ENCODE results near the gene PRXL2A.
"Not testable (repeated sequence)": the region's sequence is repeated elsewhere in the genome, so short reads cannot be mapped to it uniquely, and the experiment has no call there.

Gene PRXL2A

DNA sequence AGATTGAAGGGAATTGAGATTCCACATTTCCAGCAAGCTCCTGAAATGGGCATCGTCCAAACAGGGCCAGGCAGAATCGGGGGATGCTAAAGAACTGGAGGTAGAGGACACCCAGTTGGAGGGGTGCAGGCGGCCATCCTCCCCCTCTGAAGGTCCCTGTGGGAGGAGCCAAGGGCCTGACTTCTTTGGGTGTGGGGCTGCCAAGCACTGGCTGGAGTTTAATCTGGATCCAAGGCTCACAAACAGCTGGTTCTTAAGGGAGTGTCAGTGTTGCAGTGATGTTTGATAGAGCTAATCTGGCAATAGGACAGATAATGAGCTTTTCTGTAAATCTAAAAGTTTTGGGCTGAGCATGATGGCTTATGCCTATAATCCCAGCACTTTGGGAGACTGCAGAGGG is 66.6 kb downstream of the PRXL2A start:
- DNase-seq (ENCODE audit: low spot score): no peak

DNA sequence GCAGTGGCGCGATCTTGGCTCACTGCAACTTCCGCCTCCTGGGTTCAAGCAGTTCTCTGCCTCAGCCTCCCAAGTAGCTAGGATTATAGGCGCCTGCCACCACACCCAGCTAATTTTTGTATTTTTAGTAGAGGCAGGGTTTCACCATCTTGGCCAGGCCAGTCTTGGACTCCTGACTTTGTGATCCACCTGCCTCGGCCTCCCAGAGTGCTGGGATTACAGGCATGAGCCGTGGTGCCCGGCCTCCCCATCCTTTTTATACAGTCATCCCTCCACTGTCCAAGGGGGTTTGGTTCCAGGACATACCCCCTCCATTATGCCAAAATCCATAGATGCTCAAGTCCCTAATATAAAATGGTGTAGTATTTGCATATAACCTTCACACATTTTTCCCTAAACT is 67.3 kb downstream of the PRXL2A start:
- DNase-seq (ENCODE audit: low spot score): not testable (repeated sequence)

DNA sequence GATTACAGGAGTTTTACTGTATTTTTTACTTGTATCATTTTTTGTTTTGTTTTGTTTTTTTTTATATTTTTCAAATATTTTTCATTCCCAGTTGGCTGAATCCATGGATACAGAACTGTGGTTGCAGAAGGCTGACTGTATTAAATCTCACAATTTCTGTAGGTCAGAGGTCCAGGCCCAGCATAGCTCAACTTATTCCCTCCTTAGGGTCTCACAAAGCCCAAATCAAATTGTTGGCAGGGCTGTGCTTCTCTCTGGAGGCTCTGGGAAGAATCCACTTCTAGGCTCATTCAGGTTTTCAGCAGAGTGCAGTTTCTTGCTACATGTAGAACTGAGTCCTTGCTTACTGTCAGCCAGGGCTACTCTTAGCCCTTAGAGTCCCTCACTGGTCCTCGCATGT is 68.3 kb downstream of the PRXL2A start:
- DNase-seq (ENCODE audit: low spot score): no peak

DNA sequence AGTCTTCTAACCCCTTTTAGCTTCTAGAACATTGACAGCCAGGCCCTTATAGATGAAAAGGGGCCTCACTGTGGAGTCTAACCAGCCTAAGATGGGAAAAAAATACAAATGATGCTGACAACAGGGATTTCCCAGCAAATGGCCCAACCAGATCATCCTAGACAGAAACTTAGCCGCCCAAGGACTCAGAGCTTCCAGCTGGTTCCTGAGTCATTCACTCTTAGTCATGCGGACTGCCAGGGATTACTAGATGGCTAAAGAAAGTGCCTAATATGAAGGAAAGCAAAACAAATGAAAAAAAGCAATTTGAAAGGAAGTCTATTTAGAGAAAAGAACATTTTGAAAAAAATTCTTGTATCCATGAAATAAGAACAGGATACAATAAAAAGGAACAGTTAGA is 69.5 kb downstream of the PRXL2A start:
- no peak for DNase-seq (ENCODE audit: low spot score)

DNA sequence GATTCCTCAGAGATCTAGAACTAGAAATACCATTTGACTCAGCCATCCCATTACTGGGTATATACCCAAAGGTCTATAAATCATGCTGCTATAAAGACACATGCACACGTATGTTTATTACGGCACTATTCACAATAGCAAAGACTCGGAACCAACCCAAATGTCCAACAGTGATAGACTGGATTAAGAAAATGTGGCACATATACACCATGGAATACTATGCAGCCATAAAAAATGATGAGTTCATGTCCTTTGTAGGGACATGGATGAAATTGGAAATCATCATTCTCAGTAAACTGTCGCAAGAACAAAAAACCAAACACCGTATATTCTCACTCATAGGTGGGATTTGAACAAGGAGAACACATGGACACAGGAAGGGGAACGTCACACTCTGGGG is 72.0 kb downstream of the PRXL2A start:
- not testable (repeated sequence) for DNase-seq (ENCODE audit: low spot score)

DNA sequence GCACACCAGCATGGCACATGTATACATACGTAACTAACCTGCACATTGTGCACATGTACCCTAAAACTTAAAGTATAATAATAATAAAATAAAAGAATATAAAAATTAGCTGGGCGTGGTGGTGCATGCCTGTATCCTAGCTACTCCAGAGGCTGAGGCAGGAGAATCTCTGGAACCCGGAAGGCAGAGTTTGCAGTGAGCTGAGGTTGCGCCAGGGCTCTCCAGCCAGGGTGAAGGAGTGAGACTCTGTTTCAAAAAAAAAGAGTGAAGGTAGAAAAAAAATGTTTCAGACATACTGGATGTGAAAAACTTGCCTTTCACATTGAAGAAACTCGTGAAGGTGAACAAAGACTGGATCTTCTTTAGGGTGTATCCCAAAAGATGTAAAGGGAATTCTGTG is 72.5 kb downstream of the PRXL2A start:
- no peak for DNase-seq (ENCODE audit: low spot score)

DNA sequence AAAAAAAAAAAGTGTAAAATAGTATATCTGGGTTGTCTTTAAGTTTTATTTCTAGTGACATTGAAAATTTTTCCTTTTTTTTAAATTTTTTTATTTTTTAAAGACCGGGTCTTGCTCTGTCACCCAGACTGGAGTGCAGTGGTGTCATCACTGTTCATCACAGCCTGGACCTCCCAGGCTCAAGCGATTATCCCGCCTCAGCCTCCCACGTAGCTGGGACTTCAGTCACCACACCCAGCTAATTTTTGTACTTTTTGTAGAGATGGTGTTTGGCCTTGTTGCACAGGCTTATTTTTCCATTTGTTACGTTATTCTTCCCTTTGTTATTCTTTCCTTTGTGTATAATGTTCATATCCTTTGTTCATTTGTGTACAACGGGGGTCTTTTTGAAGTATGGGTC is 75.9 kb downstream of the PRXL2A start:
- DNase-seq (ENCODE audit: low spot score): no peak

DNA sequence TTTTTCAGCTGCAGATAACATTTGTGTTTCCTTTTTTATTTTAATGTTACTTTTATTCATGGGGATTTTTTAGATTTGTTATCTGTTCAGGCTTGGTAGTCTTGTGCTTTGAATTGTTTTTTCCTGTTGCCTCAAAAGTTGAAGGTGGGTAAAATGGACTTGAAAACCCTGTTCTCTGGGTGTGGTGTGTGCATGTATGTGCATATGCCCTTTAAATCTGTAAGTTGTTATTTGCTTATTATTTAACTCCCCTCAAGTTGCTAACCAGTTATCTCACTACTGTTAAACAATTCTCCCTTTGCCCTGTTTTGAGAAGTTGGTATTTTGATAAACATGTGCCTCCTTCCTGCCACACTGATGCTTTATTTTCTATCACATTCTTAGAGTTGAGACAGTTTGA is 76.3 kb downstream of the PRXL2A start:
- DNase-seq (ENCODE audit: low spot score): no peak

DNA sequence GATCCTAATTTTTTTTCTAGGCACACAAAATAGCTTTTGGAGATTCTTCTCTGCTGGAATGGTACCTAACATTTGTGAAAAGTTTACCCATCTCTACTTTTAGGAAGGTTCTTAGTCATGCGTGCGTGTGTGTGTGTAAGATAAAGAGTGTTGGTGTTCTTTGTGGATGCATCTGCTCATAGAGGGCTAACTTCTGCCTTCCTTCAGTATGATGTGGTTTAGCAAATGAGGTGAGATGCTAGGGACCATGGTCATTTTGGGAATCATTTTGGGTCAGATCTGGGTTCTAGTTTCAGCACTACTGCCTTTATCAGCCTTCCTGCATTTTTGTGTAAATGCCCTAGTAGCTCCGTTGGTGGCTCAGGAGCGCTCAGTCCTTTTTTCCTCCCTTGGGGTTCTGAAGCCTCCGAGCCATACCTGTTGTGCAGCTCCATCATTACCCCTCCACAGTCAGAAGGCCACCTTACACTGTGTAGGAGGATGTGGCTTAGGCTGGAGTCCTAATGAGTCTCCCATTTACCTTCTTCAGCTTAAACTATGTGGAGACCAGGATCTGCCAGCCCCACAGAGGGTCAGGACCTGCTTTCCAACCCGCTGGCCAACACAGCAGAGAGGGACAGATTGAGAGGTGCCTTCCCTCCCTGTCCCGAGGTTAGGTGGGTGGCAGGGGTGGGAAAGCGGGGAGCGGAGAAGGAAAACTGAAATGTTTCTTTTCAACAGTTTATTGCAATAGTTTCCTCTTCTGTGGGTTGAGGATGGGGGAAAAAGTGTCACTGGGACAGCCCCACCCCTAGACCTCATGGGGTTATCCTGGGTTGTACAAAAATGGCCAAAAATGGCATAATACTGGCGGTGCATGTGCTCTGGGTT is 77.0 kb downstream of the PRXL2A start:
- no peak for DNase-seq (ENCODE audit: low spot score)

DNA sequence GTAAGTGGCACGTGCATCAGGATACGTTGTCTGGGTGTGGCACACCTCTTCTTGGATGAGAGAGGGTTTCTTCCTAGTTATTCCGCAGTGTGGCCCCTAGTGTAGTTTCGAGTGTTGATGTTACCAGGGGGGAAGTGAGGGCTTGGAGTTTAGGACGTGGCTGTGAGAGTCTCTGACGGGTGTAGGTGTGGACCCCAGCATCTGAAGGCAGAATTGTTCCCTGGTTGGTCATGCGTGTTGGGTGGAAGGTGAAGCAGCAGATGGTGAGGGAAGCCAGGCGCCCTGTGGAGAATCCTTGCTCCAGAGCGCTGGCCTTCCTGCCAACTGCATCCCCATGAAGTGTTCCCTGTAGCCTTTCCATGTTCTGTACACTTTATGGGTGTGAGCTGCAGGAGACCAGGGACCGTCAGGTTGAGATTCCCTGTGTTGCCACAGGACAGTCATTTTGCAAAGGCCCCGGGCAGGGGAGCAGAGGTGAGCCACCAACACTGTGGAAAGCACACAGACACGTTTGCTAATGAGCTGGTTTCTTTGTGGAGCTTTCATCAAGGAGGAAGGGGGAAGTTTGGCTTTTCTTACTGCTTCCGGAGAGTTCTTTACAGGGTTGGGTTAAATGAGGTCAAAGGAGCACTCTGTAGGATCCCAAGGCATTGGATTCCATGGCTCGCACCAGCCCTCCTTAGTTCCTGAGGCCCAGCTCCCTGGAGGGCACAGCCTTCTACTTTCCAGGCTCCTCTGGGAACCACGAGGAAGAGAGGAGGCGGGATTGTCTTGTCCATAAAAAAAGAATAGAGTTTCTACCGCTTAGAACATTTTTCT is 77.8 kb downstream of the PRXL2A start:
- DNase-seq (ENCODE audit: low spot score): no peak

Measured in left forelimb (tissue), 1 donor.